Hematopoietic multipotent progenitor cell treated with erythropoietin and hydrocortisone succinate and interleukin-3 and kit ligand, for 6 days (in vitro differentiated cells): ENCODE results near the gene GSG1.

Source experiments
- DNase-seq: peaks from one replicate; pipeline ENCODE4 v3.0.0-alpha.2; 2015

Gene GSG1

GRCh38 chr12:13119826-13120225 is 16.4 kb upstream of the GSG1 start:
- DNase-seq: no peak

DNA sequence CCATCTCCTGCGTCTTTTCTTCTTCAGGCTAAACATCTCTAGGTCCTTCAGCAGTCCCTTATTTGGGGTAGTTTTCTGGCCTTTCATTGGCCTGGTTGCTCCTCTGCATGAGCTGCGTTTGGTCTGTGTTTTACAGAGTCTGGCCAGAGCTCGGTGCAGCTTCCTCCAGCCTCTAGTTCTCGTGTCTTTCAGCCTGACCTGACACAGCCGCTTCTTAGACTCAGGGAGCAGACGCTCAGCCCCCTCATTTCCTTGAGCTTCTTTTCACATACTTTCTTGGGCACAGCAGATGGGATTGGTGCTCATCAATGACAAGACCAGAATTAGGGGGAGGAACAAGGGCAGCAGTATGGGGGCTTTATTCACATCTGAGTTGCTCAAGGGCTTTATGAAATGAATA is 13.6 kb upstream of the GSG1 start:
- DNase-seq: no peak

- no peak for DNase-seq
These were observed 12.8 kb upstream of the GSG1 start for GRCh38 chr12:13116259-13116658.

DNA sequence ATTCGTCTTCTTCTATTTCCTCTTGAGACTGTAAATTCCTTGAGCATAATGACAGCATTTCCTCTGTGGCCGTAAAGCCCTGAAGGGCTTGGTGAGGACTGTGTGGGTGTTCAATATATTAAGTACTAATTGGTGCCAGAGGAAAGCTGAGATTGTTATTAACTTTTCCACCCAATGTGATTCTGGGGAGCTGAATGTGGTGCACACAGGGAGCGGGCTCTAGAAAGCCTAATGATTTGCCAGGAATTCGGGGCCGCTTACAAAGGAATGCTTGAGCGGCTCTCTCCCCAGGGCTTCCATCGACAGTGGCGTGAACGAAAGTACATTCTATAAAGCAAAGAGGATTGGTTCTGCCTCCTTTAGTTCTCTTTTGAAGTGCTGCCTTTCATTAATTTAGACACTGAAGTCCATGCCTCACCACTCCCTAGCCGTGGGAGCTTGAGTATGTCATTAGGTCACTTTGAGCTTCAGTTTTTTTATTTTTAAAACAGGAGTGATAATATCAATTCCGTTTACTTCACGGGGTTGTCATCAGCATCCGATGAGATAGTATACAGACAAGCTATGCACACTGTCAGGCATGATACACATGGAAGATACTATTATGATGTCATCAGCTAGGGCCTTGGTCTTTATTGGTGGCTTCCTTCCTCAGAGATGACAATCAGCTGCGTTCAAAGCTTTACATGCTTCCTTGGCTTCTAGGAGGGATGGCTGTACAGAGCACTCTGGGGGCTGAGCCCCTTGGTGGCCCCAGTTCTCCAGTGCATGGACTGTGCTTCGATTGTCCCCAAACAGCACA is 11.0 kb upstream of the GSG1 start:
- no peak for DNase-seq

DNA sequence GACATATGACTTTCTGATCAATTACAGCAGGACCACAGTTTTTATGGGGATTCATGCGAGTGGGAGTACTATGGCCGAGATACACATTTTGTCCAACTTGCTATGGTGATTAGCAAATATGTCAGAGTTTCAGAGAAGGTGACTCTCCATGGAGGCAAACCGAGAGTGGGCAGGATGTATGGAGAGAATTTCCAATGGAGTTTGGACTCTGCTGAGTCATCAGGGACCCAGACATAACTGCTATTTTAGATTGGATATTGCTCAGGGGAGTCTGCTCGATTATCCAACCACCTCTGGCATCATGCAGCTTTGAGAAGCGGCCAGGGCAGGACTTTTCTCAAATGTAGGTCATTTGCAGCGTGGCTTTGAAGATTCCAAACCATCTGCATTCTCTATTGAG is 9.5 kb upstream of the GSG1 start:
- DNase-seq: no peak

DNA sequence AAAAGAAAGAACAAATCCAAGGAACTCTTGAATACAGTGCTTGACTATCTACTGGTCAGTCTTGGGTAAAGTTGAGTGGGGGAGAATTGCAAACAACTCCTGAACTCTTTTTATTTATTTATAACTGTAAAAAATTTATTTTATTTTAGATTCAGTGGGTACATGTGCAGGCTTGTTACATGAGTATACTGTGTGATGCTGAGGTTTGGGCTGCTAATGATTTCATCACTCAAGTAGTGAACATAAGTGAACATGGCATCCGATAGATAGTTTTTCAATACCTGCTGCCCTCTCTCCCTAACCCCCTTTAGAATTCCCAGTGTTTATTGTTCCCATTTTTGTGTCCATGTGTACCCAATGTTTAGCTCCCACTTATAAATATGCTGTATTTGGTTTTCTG is 3.2 kb upstream of the GSG1 start:
- no peak for DNase-seq

DNA sequence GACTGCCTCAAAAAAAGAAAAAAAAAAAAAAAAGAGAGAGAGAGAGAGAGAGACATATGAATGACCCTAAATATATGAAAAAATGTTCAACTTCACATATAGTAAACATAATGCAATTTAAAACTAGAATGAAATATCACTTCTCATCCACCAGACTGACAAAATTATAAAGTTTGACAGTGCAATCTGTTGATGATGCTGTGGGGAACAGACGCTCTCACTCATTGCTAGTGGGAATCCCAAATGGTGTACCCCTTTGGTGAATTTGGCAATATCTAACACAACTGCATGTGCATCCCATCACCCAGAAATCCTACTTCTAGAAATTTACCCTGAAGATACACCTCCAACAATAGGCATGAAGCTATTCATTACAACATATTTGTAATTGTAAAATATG is 2.3 kb upstream of the GSG1 start:
- no peak for DNase-seq

GRCh38 chr12:13104409-13104808 is 942 bp upstream of the GSG1 start:
- no peak for DNase-seq

DNA sequence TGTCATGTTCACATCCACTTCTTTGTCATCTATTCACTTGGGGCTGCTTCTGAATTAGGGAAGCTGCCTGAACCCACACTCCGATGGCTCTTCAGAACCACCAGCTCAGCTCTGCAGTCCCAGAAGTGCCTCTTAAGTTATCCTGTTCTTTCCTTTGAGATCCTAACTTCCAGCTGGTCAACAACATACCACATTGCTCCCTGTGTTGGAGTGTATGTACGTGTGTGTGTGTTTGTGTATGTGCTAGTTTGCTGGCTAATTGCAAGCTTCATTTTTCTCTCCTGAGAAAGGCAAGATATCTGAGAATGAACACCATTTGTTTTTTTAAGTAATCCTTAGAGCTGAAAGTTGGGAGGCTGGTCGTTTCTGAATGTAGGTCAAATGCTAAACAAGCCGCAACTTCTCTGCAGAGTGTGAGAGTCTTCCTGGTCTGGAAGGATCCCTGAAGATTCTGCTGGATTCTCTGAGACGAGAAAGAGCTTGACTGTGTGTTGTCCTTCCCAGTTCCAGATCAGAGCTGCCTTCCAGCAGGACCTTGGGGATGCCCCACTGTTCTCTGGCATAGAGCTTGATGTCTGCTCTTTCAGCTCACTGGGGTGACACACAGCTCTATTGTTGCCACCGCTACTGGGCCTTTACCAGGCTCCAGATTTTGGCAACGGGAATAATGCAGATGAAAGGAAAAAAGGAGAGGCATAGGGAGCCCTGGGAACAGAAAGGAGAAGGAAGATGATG is 839 bp downstream of the GSG1 start:
- peak; percentile 7 for DNase-seq

DNA sequence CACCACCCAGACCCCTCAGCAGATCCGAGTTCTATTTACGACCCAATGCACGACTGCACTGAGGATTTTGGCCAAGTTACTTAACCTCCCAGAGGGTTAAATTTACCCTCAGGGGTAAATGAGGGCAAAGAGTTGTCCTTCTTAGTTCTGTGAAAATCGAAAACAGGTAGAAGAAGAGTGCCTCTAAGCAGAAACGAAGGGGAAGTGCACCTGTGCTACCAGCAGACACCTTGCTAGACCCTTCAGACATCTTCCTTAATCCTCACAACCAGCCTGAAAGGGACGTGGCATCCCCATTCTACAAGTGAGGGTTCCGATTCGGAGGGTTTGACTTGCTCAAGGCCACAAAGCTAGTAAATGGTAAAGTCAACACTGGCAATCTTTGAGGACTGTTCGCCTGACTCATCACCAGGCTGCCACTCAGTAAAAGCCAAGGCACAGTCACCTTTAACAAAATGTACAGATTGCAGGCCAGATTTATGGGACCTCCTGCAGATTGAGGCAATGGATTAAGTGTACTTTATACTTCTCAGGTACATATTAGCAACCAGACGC is 1.6 kb downstream of the GSG1 start:
- DNase-seq: no peak

- DNase-seq: peak; percentile 88
These were observed 2.3 kb downstream of the GSG1 start for GRCh38 chr12:13100882-13101769.

DNA sequence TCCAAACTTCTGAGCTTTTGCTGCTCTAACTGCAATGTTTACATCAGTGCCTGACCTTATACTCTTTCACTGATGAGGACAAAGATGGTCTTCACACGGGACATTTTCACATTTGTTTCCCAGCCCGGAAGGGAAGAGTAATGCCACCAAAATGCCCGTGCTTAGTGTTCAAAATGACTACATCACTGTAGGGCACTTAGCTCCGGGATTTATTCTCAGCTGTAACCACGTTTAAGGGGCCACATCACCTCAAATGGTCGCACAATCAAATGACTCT is 2.9 kb downstream of the GSG1 start:
- DNase-seq: peak; percentile 18

GRCh38 chr12:13099844-13100604 is 3.4 kb downstream of the GSG1 start:
- DNase-seq: no peak

GRCh38 chr12:13099066-13099843 is 4.2 kb downstream of the GSG1 start:
- DNase-seq: peak; percentile 44

- peak; percentile 13 for DNase-seq
These were observed 5.9 kb downstream of the GSG1 start for GRCh38 chr12:13097491-13098011.

DNA sequence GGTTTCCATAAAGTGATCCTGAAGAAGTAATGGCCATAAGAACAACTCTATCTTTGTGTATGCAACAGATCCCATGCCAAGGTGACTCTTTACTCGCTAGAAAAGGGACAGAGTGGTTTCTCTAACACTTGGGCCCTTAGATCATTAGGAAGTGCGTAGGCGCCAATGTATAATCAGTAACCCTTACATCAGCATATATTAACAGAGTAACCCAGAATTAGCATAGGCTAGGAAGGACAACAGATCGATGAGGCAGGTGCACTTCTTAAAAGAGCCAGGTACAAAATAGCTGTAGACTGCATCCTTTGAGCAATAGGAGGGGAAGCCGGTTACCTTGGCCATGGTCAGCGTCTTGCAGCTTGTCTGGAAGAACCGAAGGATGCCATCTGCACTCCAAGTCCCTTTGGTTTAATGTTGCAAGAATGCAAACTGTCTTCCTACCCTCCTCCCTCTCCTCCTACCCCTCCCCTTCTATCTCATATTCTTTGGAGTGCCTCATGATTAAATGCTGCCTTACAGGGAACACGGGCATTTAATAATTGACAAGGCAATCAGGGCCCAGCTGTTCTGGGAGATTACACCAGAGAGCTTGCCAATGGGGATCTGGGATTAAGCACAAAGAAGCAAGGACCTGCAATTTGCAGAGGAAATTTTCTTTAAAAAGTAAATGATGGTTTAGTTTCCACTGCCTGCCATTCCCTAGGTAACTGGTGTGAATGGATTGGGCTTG is 8.0 kb downstream of the GSG1 start:
- DNase-seq: no peak

GRCh38 chr12:13094367-13094766 is 9.1 kb downstream of the GSG1 start:
- peak; percentile 11 for DNase-seq

- no peak for DNase-seq
These were observed 9.6 kb downstream of the GSG1 start for GRCh38 chr12:13093848-13094220.

- no peak for DNase-seq
These were observed 10.1 kb downstream of the GSG1 start for GRCh38 chr12:13093191-13093847.

- DNase-seq: no peak
These were observed 11.6 kb downstream of the GSG1 start for GRCh38 chr12:13091832-13092231.
